GM21786 (cell line): ENCODE results near the gene KCND3.
"Not testable (repeated sequence)": the region's sequence is repeated elsewhere in the genome, so short reads cannot be mapped to it uniquely, and the experiment has no call there.

Experiments used
- ATAC-seq: cut with Tn5 transposase; IDR thresholded peaks from one replicate; pipeline ENCODE4 v1.9.1; 2021; ENCODE audit not compliant: unreplicated experiment

Gene KCND3

GRCh38 chr1:111747282-111747734 is 242.2 kb downstream of the KCND3 start:
- ATAC-seq, result no peak

GRCh38 chr1:111746614-111746999 is 242.9 kb downstream of the KCND3 start:
- no peak for ATAC-seq

GRCh38 chr1:111745675-111746613 is 243.5 kb downstream of the KCND3 start:
- ATAC-seq, result no peak

- no peak for ATAC-seq
These were observed 245.8 kb downstream of the KCND3 start for GRCh38 chr1:111743679-111744101.

- ATAC-seq, result no peak
These were observed 246.4 kb downstream of the KCND3 start for GRCh38 chr1:111742938-111743549.

- ATAC-seq, result not testable (repeated sequence)
These were observed 247.2 kb downstream of the KCND3 start for GRCh38 chr1:111742292-111742691.

- no peak for ATAC-seq
These were observed 249.3 kb downstream of the KCND3 start for GRCh38 chr1:111739925-111740765.

- peak; percentile 83 for ATAC-seq
These were observed 250.1 kb downstream of the KCND3 start, which contains the start of gene INKA2 for GRCh38 chr1:111739194-111739924. TSS of gene INKA2 (minus strand) at chr1:111739395. CDS start at chr1:111739242, 153 bp downstream.

GRCh38 chr1:111738436-111739193 is 250.9 kb downstream of the KCND3 start:
- ATAC-seq, result peak; percentile 32

- no peak for ATAC-seq
These were observed 251.4 kb downstream of the KCND3 start for GRCh38 chr1:111738133-111738435.

- no peak for ATAC-seq
These were observed 252.0 kb downstream of the KCND3 start for GRCh38 chr1:111737216-111738132.

- no peak for ATAC-seq
These were observed 252.8 kb downstream of the KCND3 start for GRCh38 chr1:111736548-111737215.

- ATAC-seq, result no peak
These were observed 253.5 kb downstream of the KCND3 start for GRCh38 chr1:111735858-111736544.

- no peak for ATAC-seq
These were observed 254.1 kb downstream of the KCND3 start for GRCh38 chr1:111735321-111735720.

GRCh38 chr1:111734856-111735255 is 254.6 kb downstream of the KCND3 start:
- no peak for ATAC-seq

- no peak for ATAC-seq
These were observed 255.0 kb downstream of the KCND3 start for GRCh38 chr1:111734426-111734825.

GRCh38 chr1:111733992-111734341 is 255.5 kb downstream of the KCND3 start:
- ATAC-seq, result no peak
